Kidney (tissue), 14 donors: Measurements from ENCODE around the gene TCTN3. TPM values are rescaled to one million over a fixed set of nuclear protein-coding genes. Genes with fewer than 3 reads are reported as not detected.
A peak's percentile ranks its signal among the peaks of the same experiment; 100 is the strongest.

Source experiments
- DNase-seq, 5 donors: peaks; one replicate each; pipeline ENCODE4 v3.0.0-alpha.2; 2013 to 2020
- FAIRE-seq: peaks from 2 replicates; lab custom pipeline; 2012; peaks lifted over from hg19 to GRCh38; lab: Jason Lieb, UNC
- H3K27ac ChIP-seq, 2 donors: one replicate each; pipeline ENCODE4 v1.7.0; 2013; ENCODE audit warnings: low read depth in 2 of 2, low read length in 2 of 2, inconsistent platforms in 1 of 2
- H3K27me3 ChIP-seq: one replicate; pipeline ENCODE4 v1.7.1; 2013; ENCODE audit warnings: low read length, inconsistent platforms; ENCODE audit not compliant: control insufficient read depth, insufficient read depth
- H3K36me3 ChIP-seq, 3 donors: one replicate each; pipeline versions ENCODE4 v1.7.0 to v1.7.1; 2013; ENCODE audit warnings: low read length in 3 of 3, control low read depth in 1 of 3, inconsistent platforms in 1 of 3; ENCODE audit not compliant: insufficient read depth in 3 of 3, control insufficient read depth in 2 of 3
- H3K4me1 ChIP-seq, 3 donors: one replicate each; pipeline versions ENCODE4 v1.7.0 to v1.7.1; 2013; ENCODE audit warnings: low read length in 3 of 3, inconsistent platforms in 1 of 3, low read depth in 1 of 3; ENCODE audit not compliant: control insufficient read depth in 2 of 3, insufficient read depth in 2 of 3
- H3K4me3 ChIP-seq, 3 donors: one replicate each; pipeline versions ENCODE4 v1.7.0 to v1.8.1; 2013; ENCODE audit warnings: low read length in 3 of 3, control low read depth in 1 of 3, inconsistent platforms in 1 of 3
- H3K9ac ChIP-seq, 3 donors: one replicate each; pipeline versions ENCODE4 v1.7.0 to v1.7.1; 2013; ENCODE audit warnings: low read length in 3 of 3, control low read depth in 1 of 3, inconsistent platforms in 1 of 3
- H3K9me3 ChIP-seq, 3 donors: one replicate each; pipeline versions ENCODE4 v1.7.0 to v1.7.1; 2013; ENCODE audit warnings: low read length in 3 of 3, control low read depth in 1 of 3, inconsistent platforms in 1 of 3; ENCODE audit not compliant: control insufficient read depth in 2 of 3, insufficient read depth in 1 of 3
- CTCF ChIP-seq: IDR thresholded peaks from 3 replicates; pipeline ENCODE4 v1.5.1; 2012; ENCODE audit warnings: mild to moderate bottlenecking, moderate library complexity, borderline replicate concordance; ENCODE audit not compliant: insufficient read depth; ENCODE audit errors: extremely low read depth
- intact Hi-C: fragments of 100-400 bp; cut with DNase I; formaldehyde crosslinking; loops from one replicate; pipeline ENCODE4 v1.11.1; 2022
- polyA plus RNA-seq: library from polyadenylated mRNA; stranded (reverse); fragments of 350-450 nt; fragmentation: Illumina TruSeq; extraction: RNeasy Lipid Tissue Mini Kit (QIAGEN cat#74804); gene quantifications from one replicate; pipeline ENCODE4 v1.2.3, GENCODE V29; 2014; ENCODE audit warnings: low read depth, low replicate concordance; ENCODE audit not compliant: insufficient read depth
- total RNA-seq: library from RNA; stranded (reverse); fragmentation: NEBNext Ultra II Directional; extraction: Animal tissue kit (Norgen Biotek cat#: 25700); gene quantifications from one replicate; pipeline ENCODE4 v1.2.1, GENCODE V29; 2021
- donor health status: control.
- donor health status: control.
- donor health status: control.
- donor health status: control.
- donor health status: control.
- donor health status: DM: yes; HTN: yes; CAD: no.
- donor health status: Normal renal cell carcinoma (clear cell type).

TCTN3 gene
- total and polyA plus RNA-seq, 2 donors from 2014 or later = 40.3 to 46.3 TPM

DNA sequence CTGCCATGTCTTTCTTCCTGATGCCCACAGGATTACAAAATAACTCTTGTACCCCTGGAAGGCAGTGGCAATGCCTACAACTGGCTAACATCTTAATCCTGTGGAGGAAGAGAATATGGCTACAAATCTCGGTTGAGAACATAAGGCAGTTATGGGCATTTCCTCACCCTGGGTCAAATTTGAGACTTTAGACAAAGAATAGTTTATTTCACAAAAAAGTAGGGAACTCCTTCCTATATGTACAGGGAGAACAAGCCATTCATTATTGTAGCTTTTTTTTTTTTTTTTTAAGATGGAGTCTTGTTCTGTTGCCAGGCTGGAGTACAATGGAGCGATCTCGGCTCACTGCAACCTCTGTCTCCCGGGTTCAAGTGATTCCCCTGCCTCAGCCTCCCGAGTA lies 39.8 kb downstream of the TCTN3 start:
- no peak for TF ChIP-seq CTCF
- no peak for FAIRE-seq

DNA sequence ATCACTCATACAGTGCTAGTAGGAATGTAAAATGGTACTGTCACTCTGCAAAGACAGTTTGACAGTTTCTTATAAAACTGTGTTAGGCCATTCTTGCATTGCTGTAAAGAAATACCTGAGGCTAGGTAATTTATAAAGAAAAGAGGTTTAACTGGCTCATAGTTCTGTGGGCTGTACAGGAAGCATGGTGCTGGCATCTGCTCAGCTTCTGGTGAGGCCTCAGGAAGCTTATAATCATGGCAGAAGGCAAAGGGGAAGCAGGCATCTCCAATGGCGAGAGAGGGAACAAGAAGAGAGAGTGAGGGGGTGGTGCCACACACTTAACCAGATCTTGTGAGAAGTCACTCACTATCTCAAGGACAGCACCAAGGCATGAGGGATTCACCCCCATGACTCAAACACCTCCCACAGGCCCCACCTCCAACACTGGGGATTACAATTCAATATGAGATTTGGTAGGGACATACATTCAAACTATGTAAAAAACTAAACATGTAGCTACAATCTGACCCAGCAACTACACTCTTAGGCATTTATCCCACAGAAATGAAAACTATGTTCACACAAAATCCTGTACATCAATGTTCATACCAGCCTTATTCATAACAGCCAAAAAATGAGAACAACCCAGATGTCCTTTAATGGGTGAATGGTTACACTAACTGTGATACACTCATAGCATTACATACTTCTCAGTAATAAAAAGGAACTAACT lies 42.2 kb downstream of the TCTN3 start:
- H3K9me3 ChIP-seq = no peaks in the 10 kb centered on the region
- no peak overlapping the region for H3K27ac ChIP-seq
- no peak for TF ChIP-seq CTCF
- FAIRE-seq (no peak), DNase-seq (no peak)
- H3K36me3 ChIP-seq = peaks cover 2 to 12% (median 4%) of the 10 kb centered on the region in 3 donors
- no peaks in the 10 kb centered on the region for H3K27me3 ChIP-seq
- no peak overlapping the region for H3K9ac ChIP-seq
- intact Hi-C loops = no loop called here
- H3K4me1 ChIP-seq = peaks cover 0 to 7% (median 0%) of the 10 kb centered on the region in 3 donors
- no peak overlapping the region for H3K4me3 ChIP-seq

More for the DNA sequence above, 39.8 kb downstream of the TCTN3 start:
- intact Hi-C loops = no loop called here
- H3K4me3 ChIP-seq = no peak overlapping the region
- H3K27me3 ChIP-seq = no peaks in the 10 kb centered on the region
- no peak overlapping the region for H3K27ac ChIP-seq
- H3K9ac ChIP-seq = no peak overlapping the region
- no peak for DNase-seq
- peaks cover 0 to 10% (median 0%) of the 10 kb centered on the region in 3 donors for H3K4me1 ChIP-seq
- no peaks in the 10 kb centered on the region for H3K9me3 ChIP-seq
- H3K36me3 ChIP-seq = peaks cover 0 to 4% (median 2%) of the 10 kb centered on the region in 3 donors

DNA sequence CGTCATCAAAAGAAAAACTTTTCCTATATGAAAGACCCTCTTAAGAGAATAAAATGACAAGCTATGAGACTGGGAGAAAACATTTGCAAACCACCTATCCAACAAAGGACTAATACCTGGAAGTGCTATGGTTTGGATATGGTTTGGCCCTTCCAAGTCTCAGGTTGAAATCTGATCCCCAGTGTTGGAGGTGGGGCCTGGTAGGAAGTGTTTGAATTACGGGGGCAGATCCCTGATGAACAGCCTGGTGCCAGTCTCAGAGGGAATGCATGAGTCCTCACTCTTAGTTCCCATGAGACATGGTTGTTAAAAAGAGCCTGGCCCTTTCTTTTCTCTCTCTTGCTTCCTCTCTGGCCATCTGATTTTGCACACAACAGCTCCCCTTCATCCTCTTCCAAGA lies 43.5 kb downstream of the TCTN3 start:
- Histone ChIP-seq H3K36me3 (peaks cover 3 to 12% (median 7%) of the 10 kb centered on the region in 3 donors), H3K27ac (no peak overlapping the region), H3K27me3 (no peaks in the 10 kb centered on the region), H3K4me3 (no peak overlapping the region), H3K9me3 (no peaks in the 10 kb centered on the region), H3K9ac (no peak overlapping the region), H3K4me1 (no peaks in the 10 kb centered on the region)
- peak in 1 of 5 donors; percentile 16 for DNase-seq
- no peak for FAIRE-seq
- no peak for TF ChIP-seq CTCF
- intact Hi-C loops = no loop called here
